HG03196 (cell line): ENCODE results near the gene ZNF70.
A peak's percentile ranks its signal among the peaks of the same experiment; 100 is the strongest.
"Not testable (repeated sequence)": the region's sequence is repeated elsewhere in the genome, so short reads cannot be mapped to it uniquely, and the experiment has no call there.

ENCODE experiments used
- ATAC-seq: cut with Tn5 transposase; IDR thresholded peaks from one replicate; pipeline ENCODE4 v1.9.1; 2021; ENCODE audit not compliant: unreplicated experiment

The ZNF70 gene

GRCh38 chr22:23760056-23760455 is 9.1 kb upstream of the ZNF70 start:
- no peak for ATAC-seq

DNA sequence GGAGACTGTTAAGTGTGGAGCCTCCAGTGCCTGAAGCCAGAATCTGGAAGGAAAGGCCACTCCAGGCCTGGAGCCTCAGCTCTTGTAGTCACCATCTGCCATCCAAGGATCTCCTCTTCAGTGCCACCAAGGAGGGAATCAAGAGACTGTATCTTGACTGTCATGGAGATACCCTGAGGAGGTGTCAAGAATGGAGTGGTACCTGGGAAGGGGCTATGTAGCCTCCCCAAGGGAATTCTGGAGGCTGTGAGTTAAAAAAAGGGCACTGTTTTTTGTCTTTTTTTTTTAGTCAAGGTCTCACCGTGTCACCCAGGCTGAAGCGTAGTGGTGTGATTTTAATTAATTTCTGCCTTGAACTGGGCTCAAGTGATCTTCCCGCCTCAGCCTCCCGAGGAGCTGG is 8.7 kb upstream of the ZNF70 start:
- no peak for ATAC-seq

DNA sequence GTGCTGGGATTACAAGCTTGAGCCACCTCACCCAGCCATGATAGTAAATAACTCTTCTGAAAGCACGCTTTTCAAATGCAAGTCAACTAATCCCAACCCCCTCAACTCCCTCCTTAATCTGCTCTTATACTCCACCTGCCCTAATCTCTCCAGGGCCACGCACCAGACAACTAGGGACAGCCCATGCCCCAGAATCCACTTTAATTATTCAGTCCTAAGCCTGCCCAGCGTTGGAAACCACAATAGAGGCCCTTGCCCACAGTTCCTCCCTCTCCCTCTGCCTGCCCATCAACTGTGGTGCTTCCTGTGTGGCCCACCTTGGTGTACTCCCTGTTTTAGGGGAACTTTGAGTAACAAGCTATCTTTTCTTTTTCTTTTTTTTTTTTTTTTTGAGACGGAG is 6.0 kb upstream of the ZNF70 start:
- ATAC-seq, result no peak

DNA sequence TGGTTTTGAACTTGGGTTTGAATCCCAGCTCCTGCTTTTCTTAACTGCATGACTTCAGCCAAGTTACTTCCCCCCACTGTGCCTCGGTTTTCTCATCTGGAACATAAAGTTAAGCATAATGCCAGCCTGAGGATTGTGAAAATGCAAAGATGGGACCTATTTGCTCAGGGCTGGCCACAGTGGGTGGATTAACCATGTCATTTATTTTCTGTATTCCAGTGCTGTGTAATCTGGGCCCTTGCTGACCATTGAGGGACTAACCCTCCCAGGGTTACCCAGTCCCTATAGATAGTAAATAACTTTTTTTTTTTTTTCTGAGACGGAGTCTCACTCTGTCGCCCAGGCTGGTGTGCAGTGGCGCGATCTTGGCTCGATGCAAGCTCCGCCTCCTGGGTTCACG is 4.8 kb upstream of the ZNF70 start:
- ATAC-seq, result no peak

GRCh38 chr22:23754980-23755636 is 4.2 kb upstream of the ZNF70 start:
- no peak for ATAC-seq

- no peak for ATAC-seq
Observed at GRCh38 chr22:23754220-23754919, 3.5 kb upstream of the ZNF70 start, which contains the start of gene VPREB3. Gene VPREB3, minus strand, starts transcription at chr22:23754425. Its CDS starts 62 bp downstream, at chr22:23754363.

DNA sequence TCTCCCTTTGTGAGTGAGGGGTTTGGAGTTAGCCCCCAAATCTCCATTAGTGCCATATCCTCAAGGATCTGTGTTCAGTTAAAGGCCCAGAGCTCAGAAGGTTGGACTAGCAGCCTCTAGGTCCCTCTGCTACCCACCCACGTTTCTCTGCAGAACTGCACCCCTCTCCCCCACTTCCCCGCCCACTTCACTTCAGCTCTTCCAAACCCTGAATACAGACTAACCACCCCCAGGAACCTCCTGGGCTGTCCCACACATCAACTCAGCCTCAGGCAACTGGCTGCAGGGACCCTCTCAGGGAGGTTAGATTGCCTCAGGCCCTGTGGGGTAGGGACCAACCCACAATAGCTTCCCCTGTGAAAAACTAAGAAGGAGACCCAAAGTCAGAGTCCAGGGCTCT is 2.5 kb upstream of the ZNF70 start:
- ATAC-seq, result no peak

DNA sequence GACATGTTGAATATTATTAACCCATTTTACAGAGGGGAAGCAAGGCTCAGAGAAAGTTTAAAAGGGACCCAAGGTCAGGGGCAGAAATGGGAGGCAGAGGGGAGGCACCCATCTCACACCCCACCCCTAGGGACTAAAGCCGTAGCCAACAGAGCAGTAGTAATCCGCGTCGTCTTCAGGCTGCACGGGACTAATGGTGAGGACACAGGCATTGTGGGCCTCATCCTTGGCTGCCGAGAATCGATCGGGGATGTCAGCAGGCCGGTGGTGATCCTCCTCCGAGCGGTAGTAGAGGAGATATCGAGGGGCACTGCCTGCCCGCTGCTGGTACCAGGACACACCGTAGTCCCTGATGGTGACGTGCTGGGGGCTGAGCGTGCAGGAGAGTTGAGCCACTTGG is 1.8 kb upstream of the ZNF70 start:
- no peak for ATAC-seq

DNA sequence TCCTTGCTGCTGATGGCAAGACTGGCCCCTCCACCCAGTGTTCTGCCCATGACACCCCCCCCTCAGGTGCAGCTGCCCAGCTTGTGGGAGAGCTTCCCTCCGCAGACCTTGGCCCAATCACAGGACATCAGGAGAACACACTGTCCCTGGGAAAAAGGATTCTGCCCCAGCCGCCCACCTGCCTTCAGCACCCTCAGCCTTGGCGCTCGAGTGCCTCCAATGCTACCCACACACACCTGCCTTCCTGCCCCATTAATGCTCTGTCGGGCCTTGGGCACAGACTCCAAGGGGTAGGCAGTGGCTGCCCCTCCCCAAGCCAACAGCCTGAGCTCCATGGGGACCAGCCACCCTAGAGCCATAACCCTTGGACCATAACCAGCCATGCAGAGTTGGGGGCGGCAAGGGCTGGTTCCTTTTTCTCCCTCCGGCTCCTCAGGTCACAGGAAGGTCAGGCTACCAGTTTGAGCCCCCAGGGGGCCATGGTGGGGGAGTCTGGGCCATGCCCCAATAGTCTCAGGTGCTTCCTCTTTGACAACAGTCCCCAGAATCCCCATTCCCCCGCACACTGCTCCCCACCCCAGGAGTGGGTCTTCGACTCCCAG is 1.3 kb upstream of the ZNF70 start:
- no peak for ATAC-seq

DNA sequence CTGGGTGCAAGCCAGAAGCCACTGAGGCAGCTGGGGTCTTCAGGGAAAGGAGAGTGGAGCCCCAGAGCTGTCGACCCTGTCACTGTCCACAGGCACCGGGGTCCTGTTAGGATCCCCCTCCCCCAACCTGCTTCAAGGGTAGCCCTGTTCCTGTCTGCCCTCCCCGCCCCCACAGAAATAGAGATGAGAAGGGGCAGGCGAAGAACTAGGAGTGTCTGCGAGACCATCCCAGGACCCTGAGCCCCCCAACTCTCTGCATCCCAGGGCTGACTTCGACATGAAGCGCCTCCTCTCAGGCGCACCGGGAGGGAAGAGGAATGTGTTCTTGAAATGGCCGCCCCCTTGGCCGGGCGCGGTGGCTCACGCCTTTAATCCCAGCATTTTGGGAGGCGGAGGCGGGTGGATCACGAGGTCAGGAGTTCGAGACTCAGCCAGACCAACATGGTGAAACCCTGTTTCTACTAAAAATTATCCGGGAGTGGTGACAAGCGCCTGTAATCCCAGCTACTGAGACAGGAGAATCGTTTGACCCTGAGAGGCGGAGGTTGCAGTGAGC is 607 bp upstream of the ZNF70 start:
- peak; percentile 13 for ATAC-seq

- ATAC-seq, result no peak
Observed at GRCh38 chr22:23750367-23750713, 572 bp downstream of the ZNF70 start.

- ATAC-seq, result no peak
Observed at GRCh38 chr22:23749841-23750301, 1.0 kb downstream of the ZNF70 start.

GRCh38 chr22:23745791-23746190 is 5.1 kb downstream of the ZNF70 start:
- ATAC-seq, result no peak

GRCh38 chr22:23744485-23744884 is 6.4 kb downstream of the ZNF70 start:
- ATAC-seq, result no peak

DNA sequence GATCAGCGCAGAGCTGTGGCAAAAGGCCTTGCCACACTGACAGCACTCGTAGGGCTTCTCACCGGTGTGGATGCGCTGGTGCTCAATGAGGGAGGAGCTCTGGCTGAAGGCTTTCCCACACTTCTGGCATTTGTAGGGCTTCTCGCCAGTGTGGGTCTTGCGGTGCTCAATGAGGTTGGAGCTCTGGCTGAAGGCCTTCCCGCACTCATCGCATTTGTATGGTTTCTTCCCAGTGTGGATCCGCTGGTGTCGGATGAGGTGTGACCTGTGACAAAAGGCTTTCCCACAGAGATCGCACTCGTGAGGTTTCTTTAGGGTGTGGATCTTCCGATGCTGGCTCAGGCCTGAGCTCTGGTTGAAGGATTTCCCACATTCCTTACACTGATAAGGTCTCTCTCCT is 6.9 kb downstream of the ZNF70 start:
- no peak for ATAC-seq

DNA sequence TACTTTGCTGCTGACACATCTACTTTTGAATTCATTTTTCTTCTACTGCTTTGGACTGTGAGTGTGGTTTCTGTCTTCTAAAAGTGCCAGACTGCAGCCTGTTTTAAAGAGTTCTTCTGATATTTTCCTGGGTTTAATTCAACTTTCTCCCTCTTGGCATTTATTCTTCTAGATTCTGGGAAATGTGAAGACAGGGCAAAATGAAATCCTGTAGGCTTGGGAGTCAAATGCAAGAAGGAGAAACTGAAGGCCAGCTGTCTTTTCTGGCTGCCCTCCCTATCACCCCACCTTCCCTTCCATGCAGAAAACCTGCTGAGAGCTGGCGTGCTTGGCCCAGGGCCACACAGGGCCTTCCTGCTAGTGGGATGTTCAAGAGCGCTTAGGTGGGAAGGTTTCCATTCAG is 7.6 kb downstream of the ZNF70 start:
- no peak for ATAC-seq

DNA sequence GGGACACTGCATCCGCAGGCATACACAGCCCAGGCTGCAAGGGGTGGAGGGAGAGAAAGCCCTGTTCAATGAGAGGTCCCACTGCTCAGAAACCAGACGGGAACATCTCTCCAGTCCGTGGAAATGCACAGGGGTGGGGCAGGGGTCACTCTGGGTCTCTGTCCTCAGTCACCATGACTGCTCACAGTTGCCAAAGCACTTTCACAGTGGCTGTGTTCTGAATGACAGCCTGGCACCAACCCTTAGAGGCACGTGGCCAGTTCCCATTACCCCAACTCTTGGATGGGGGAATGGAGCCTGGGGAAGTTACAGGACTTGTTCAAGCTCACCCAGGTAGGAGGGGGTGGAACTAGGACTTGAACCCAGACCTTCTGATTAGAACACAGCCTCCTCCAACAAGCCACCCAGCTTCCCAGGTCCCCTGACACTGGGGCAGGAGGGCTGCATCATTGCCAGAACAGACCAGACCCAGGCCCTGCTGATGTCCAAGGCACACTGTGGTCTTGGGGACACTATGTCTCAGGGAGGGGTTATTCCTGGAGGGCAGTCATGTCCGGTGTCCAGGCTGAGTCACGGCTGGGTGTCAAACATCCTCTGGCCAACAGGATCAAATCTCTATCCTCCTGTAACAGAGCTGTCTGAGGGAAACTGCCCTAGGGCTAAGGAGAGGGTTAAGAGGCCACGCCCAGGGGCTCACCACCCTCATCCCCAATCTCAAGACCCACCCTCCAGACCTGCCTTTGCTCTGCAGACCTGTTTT is 8.2 kb downstream of the ZNF70 start:
- ATAC-seq, result no peak

DNA sequence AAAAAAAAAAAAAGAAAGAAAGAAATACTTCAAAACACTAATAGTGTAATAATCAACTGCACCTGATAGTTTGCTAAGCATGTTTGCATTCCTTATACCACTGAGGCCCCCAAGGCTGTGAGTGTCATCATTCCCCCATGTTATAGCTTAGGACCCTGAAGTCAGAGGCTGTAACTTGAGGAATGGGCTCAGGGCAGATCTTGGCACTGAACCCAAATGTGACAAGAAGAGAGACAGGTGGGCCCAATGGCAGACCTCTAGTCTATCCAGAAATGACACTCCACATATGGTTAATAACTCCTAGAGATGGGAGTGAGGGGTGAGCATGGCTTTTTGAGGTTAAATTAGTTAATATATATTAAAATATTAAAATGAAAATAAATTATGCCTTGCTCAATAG is 13.2 kb downstream of the ZNF70 start:
- no peak for ATAC-seq

- not testable (repeated sequence) for ATAC-seq
Observed at GRCh38 chr22:23728108-23728507, 22.8 kb downstream of the ZNF70 start.

DNA sequence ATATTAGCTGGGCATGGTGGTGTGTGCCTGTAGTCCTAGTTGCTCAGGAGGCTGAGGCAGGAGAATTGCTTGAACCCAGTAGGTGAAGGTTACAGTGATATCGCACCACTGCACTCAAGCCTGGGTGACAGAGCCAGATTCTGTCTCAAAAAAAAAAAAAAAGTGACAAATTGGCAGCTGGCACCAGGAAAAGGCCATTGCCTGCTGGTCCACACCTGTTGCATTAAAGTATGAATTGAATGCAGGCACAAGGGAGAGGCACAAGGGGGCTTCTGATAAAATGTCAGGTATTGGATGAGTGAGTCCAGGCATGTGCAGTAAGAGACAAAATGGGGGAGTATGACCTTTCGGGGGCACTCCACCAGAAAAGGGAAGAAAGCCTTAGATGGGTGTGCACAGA is 28.2 kb downstream of the ZNF70 start:
- no peak for ATAC-seq

GRCh38 chr22:23722160-23722559 is 28.8 kb downstream of the ZNF70 start:
- no peak for ATAC-seq
